Endodermal cell (in vitro differentiated cells): ENCODE data around the gene PIK3R5. TPM values are rescaled to one million over a fixed set of nuclear protein-coding genes. Genes with fewer than 3 reads are reported as not detected.

Source experiments
- DNase-seq: peaks from one replicate; pipeline ENCODE4 v3.0.0-alpha.2; 2017
- H3K27ac ChIP-seq: 2 replicates; pipeline ENCODE4 v1.5.1; 2013; ENCODE audit warnings: mild to moderate bottlenecking, low read depth, low read length, moderate library complexity
- H3K27me3 ChIP-seq: 2 replicates; pipeline ENCODE4 v1.6.1; 2013; ENCODE audit warnings: mild to moderate bottlenecking, low read length, moderate library complexity; ENCODE audit not compliant: insufficient read depth, control insufficient read depth, poor library complexity, severe bottlenecking
- H3K36me3 ChIP-seq: 2 replicates; pipeline ENCODE4 v1.7.0; 2013; ENCODE audit warnings: mild to moderate bottlenecking, low read length, moderate library complexity; ENCODE audit not compliant: control insufficient read depth, insufficient read depth
- H3K4me1 ChIP-seq: one replicate; pipeline ENCODE4 v1.7.0; 2013; ENCODE audit warnings: low read length; ENCODE audit not compliant: control insufficient read depth, insufficient read depth
- H3K4me3 ChIP-seq: 2 replicates; pipeline ENCODE4 v1.5.1; 2013; ENCODE audit warnings: mild to moderate bottlenecking, low read length, moderate library complexity
- H3K9ac ChIP-seq: 2 replicates; pipeline ENCODE4 v1.6.1; 2013; ENCODE audit warnings: mild to moderate bottlenecking, low read length, moderate library complexity; ENCODE audit not compliant: poor library complexity, severe bottlenecking; ENCODE audit errors: extremely low read depth
- H3K9me3 ChIP-seq: 2 replicates; pipeline ENCODE4 v1.6.1; 2013; ENCODE audit warnings: mild to moderate bottlenecking, low read length, moderate library complexity; ENCODE audit not compliant: control insufficient read depth
- H3K27ac Mint-ChIP-seq: 2 replicates; pipeline ENCODE4 v1.8.0; 2020; ENCODE audit warnings: mixed read lengths
- H3K27me3 Mint-ChIP-seq: 2 replicates; pipeline ENCODE4 v1.8.0; 2021; ENCODE audit warnings: mild to moderate bottlenecking, mixed read lengths; ENCODE audit not compliant: insufficient read depth
- H3K36me3 Mint-ChIP-seq: 2 replicates; pipeline ENCODE4 v1.8.0; 2020; ENCODE audit warnings: low read depth, mixed read lengths
- H3K4me1 Mint-ChIP-seq: 2 replicates; pipeline ENCODE4 v1.8.0; 2020; ENCODE audit warnings: mixed read lengths
- H3K4me3 Mint-ChIP-seq: 2 replicates; pipeline ENCODE4 v1.8.0; 2020; ENCODE audit warnings: mild to moderate bottlenecking, moderate library complexity, mixed read lengths
- H3K9me3 Mint-ChIP-seq: 2 replicates; pipeline ENCODE4 v1.8.0; 2020; ENCODE audit warnings: mild to moderate bottlenecking, mixed read lengths
- WGBS, 2 experiments: methylation state at CpG; one replicate each; pipeline versions ENCODE4 v1.1.5 to v1.1.7; 2013; ENCODE audit warnings: missing lambda C conversion rate in 2 of 2, mixed read lengths in 1 of 2; ENCODE audit not compliant: insufficient coverage in 1 of 2, insufficient read length in 1 of 2; 5-methylcytosine and 5-hydroxymethylcytosine counted together
- total RNA-seq, 2 donors: library from RNA; stranded (reverse); fragmentation: NEBNext Ultra II Directional in 1 of 2; extraction: Animal tissue kit (Norgen Biotek cat#: 25700) in 1 of 2; gene quantifications; 2 replicates in 1 of 2; 3 replicates in 1 of 2; pipeline ENCODE4 v1.2.1, GENCODE V29; 2021
- TF ChIP-seq, protein P1 (sequence below): fragments of 200-600 bp; sonication (generic); conservative IDR thresholded peaks from 2 replicates; pipeline ENCODE4 v1.5.0; 2021; ENCODE audit warnings: antibody characterized with exemption, mild to moderate bottlenecking

The PIK3R5 gene
- total RNA-seq, 2 donors from 2014 or later, result 10.4 to 37.0 TPM

DNA sequence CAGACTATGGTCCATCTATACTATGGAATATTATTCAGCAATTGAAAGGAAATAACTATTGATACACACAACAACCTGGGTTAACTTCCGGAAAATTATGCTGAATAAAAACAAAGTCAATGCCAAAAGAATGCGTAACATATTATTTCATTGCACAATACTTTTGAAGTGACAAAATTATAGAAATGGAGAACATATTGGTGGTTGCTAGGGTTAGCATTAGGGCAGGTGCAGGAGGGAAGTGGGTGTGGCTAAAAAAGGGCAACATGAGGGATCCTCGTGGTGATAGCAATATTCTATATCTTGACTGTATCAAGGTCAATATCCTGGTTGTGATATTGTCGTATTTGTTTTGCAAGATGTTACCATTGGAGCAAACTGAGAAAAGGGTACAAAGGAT is 34.9 kb downstream of the PIK3R5 start:
- no peak for DNase-seq
- peaks cover 12% of the 10 kb centered on the region for H3K27me3 Mint-ChIP-seq
- H3K4me3 ChIP-seq, result no peak overlapping the region
- H3K27me3 ChIP-seq, result peaks cover 5% of the 10 kb centered on the region
- WGBS, 2 experiments, result 93 to 96% methylated on average over 3 to 4 of the region's 4 CpGs
- H3K4me1 ChIP-seq, result no peaks in the 10 kb centered on the region
- H3K36me3 Mint-ChIP-seq, result no peaks in the 10 kb centered on the region
- H3K9me3 Mint-ChIP-seq, result peaks cover 30% of the 10 kb centered on the region
- H3K4me3 Mint-ChIP-seq, result no peak overlapping the region
- no peak overlapping the region for H3K27ac ChIP-seq
- TF ChIP-seq, protein P1, sequence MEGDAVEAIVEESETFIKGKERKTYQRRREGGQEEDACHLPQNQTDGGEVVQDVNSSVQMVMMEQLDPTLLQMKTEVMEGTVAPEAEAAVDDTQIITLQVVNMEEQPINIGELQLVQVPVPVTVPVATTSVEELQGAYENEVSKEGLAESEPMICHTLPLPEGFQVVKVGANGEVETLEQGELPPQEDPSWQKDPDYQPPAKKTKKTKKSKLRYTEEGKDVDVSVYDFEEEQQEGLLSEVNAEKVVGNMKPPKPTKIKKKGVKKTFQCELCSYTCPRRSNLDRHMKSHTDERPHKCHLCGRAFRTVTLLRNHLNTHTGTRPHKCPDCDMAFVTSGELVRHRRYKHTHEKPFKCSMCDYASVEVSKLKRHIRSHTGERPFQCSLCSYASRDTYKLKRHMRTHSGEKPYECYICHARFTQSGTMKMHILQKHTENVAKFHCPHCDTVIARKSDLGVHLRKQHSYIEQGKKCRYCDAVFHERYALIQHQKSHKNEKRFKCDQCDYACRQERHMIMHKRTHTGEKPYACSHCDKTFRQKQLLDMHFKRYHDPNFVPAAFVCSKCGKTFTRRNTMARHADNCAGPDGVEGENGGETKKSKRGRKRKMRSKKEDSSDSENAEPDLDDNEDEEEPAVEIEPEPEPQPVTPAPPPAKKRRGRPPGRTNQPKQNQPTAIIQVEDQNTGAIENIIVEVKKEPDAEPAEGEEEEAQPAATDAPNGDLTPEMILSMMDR, result no peak
- no peaks in the 10 kb centered on the region for H3K4me1 Mint-ChIP-seq
- peaks cover 15% of the 10 kb centered on the region for H3K9me3 ChIP-seq
- no peak overlapping the region for H3K9ac ChIP-seq
- H3K27ac Mint-ChIP-seq, result no peak overlapping the region
- no peaks in the 10 kb centered on the region for H3K36me3 ChIP-seq

DNA sequence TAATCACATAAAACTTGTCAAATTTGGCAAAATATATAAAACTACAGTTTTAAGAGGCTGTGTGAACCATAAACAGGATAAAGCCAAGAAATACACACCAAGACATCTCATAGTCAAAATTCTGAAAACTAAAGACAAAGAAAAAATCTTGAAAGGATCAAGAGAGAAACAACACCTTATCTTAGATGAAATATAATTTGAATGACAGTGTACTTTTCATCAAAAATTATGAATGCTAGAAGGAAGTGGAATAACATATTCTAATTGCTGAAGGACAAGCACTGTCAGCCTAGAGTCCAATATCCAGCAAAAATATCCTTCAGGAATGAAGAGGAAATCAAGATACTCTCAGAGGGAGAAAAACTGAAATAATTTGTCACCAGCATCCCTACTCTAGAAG is 37.2 kb downstream of the PIK3R5 start:
- Mint-ChIP-seq H3K27ac (no peak overlapping the region), H3K27me3 (peaks cover 14% of the 10 kb centered on the region), H3K9me3 (peaks cover 30% of the 10 kb centered on the region), H3K36me3 (no peaks in the 10 kb centered on the region), H3K4me1 (no peaks in the 10 kb centered on the region), H3K4me3 (no peak overlapping the region)
- no peaks in the 10 kb centered on the region for H3K27me3 ChIP-seq
- TF ChIP-seq, protein P1, result no peak
- no peak for DNase-seq
- no peaks in the 10 kb centered on the region for H3K36me3 ChIP-seq
- no peak overlapping the region for H3K27ac ChIP-seq
- H3K9me3 ChIP-seq, result peaks cover 15% of the 10 kb centered on the region
- H3K9ac ChIP-seq, result no peak overlapping the region
- no peaks in the 10 kb centered on the region for H3K4me1 ChIP-seq
- H3K4me3 ChIP-seq, result no peak overlapping the region

- H3K4me3 ChIP-seq, result no peak overlapping the region
- Mint-ChIP-seq H3K9me3 (peaks cover 30% of the 10 kb centered on the region), H3K27ac (no peak overlapping the region), H3K36me3 (no peaks in the 10 kb centered on the region), H3K4me1 (no peaks in the 10 kb centered on the region), H3K27me3 (peaks cover 20% of the 10 kb centered on the region), H3K4me3 (no peak overlapping the region)
- 94 to 100% methylated on average over 2 to 3 of the region's 3 CpGs for WGBS, 2 experiments
- no peak overlapping the region for H3K9ac ChIP-seq
- H3K36me3 ChIP-seq, result no peaks in the 10 kb centered on the region
- no peaks in the 10 kb centered on the region for H3K27me3 ChIP-seq
- TF ChIP-seq, protein P1, result no peak
- H3K9me3 ChIP-seq, result peaks cover 15% of the 10 kb centered on the region
- no peak for DNase-seq
- no peak overlapping the region for H3K27ac ChIP-seq
- no peaks in the 10 kb centered on the region for H3K4me1 ChIP-seq
These were observed 38.1 kb downstream of the PIK3R5 start for GRCh38 chr17:8927395-8927794.
